Mammary epithelial cell (primary cell): ENCODE data around the gene TAGLN.

Experiments
- CTCF ChIP-seq, 2 donors: IDR thresholded peaks in 1 of 2; conservative IDR thresholded peaks in 1 of 2; 2 replicates each; pipeline ENCODE4 v1.5.1; 2011 to 2012; ENCODE audit warnings: inconsistent platforms in 2 of 2, low read length in 2 of 2, mild to moderate bottlenecking in 2 of 2, control low read depth in 1 of 2, low read depth in 1 of 2; ENCODE audit not compliant: insufficient read depth in 1 of 2; ENCODE audit errors: extremely low read depth in 1 of 2
- EZH2 ChIP-seq: IDR thresholded peaks from 2 replicates; pipeline ENCODE4 v1.6.1; 2012; ENCODE audit warnings: low read length, inconsistent platforms, borderline replicate concordance

- TF ChIP-seq CTCF (conservative IDR thresholded peaks at IDR 0.05 in 1 of 2, IDR thresholded peaks at IDR 0.05 in 1 of 2; ENCODE audit: extremely low read depth in 1 of 2, insufficient read depth in 1 of 2, low read depth in 1 of 2, low read length in 2 of 2): no peak
- TF ChIP-seq EZH2: no peak
Measured at GRCh38 chr11:117219995-117220394, 20.8 kb downstream of the TAGLN start.
